Smooth muscle cell (in vitro differentiated cells): ENCODE results near the gene S100A11. TPM values are rescaled to one million over a fixed set of nuclear protein-coding genes. Genes with fewer than 3 reads are reported as not detected.

ENCODE experiments used
- DNase-seq: peaks from one replicate; lab custom pipeline; 2025; ENCODE audit not compliant: unreplicated experiment; lab: John Stamatoyannopoulos, UW
- H2AFZ ChIP-seq: fragments of 200-600 bp; sonication (generic); 2 replicates; pipeline ENCODE4 v1.6.0; 2016; ENCODE audit warnings: antibody characterized with exemption, low read depth, mild to moderate bottlenecking
- H3F3A ChIP-seq: fragments of 200-600 bp; sonication (generic); 2 replicates; pipeline ENCODE4 v1.6.0; 2017; ENCODE audit warnings: antibody characterized with exemption, low read depth
- H3K27ac ChIP-seq: fragments of 200-600 bp; sonication (generic); 2 replicates; pipeline ENCODE4 v1.5.1; 2016; ENCODE audit warnings: low read depth, mild to moderate bottlenecking
- H3K27me3 ChIP-seq: fragments of 200-600 bp; sonication (generic); 2 replicates; pipeline ENCODE4 v1.6.1; 2016; ENCODE audit warnings: low read depth, mild to moderate bottlenecking
- H3K36me3 ChIP-seq: fragments of 200-600 bp; sonication (generic); 2 replicates; pipeline ENCODE4 v1.5.1; 2016; ENCODE audit warnings: low read depth
- H3K4me1 ChIP-seq: fragments of 200-600 bp; sonication (generic); 2 replicates; pipeline ENCODE4 v1.5.1; 2016; ENCODE audit warnings: low read depth
- H3K4me2 ChIP-seq: fragments of 200-600 bp; sonication (generic); 2 replicates; pipeline ENCODE4 v1.6.0; 2016; ENCODE audit warnings: mild to moderate bottlenecking
- H3K4me3 ChIP-seq: fragments of 200-600 bp; sonication (generic); 2 replicates; pipeline ENCODE4 v1.5.1; 2016; ENCODE audit warnings: mild to moderate bottlenecking
- H3K79me2 ChIP-seq: fragments of 200-600 bp; sonication (generic); 2 replicates; pipeline ENCODE4 v1.6.0; 2016; ENCODE audit warnings: low read depth, mild to moderate bottlenecking
- H3K9ac ChIP-seq: fragments of 200-600 bp; sonication (generic); 2 replicates; pipeline ENCODE4 v1.6.0; 2016; ENCODE audit warnings: low read depth
- H3K9me3 ChIP-seq: fragments of 200-600 bp; sonication (generic); replicated peaks from 2 replicates; pipeline ENCODE4 v1.5.1; 2016; ENCODE audit warnings: low read depth
- H4K20me1 ChIP-seq: fragments of 200-600 bp; sonication (generic); 2 replicates; pipeline ENCODE4 v1.6.0; 2016; ENCODE audit warnings: low read depth
- WGBS: methylation state at CpG from one replicate; pipeline ENCODE4 v1.1.7; 2016; ENCODE audit warnings: low lambda C conversion rate; 5-methylcytosine and 5-hydroxymethylcytosine counted together
- polyA plus RNA-seq: library from polyadenylated mRNA; unstranded; fragments of >200 nt; fragmentation: Nextera tagmentation; extraction: Ambion mirVana; gene quantifications from 2 replicates; pipeline ENCODE4 v1.2.1, GENCODE V29; 2016
- total RNA-seq: library from RNA; depleted of rRNA; stranded (reverse); fragments of >200 nt; gene quantifications from 2 replicates; pipeline ENCODE4 v1.2.3, GENCODE V29; 2014
- TF ChIP-seq, protein P1 (sequence below): fragments of 200-600 bp; sonication (generic); IDR thresholded peaks from 2 replicates; pipeline ENCODE4 v1.5.1; 2017; ENCODE audit warnings: borderline replicate concordance, mild to moderate bottlenecking, antibody characterized with exemption; ENCODE audit not compliant: insufficient read depth, poor library complexity, severe bottlenecking

S100A11 gene
- total and polyA plus RNA-seq, 2 experiments from 2014 or later: 1,481 to 2,824 TPM

DNA sequence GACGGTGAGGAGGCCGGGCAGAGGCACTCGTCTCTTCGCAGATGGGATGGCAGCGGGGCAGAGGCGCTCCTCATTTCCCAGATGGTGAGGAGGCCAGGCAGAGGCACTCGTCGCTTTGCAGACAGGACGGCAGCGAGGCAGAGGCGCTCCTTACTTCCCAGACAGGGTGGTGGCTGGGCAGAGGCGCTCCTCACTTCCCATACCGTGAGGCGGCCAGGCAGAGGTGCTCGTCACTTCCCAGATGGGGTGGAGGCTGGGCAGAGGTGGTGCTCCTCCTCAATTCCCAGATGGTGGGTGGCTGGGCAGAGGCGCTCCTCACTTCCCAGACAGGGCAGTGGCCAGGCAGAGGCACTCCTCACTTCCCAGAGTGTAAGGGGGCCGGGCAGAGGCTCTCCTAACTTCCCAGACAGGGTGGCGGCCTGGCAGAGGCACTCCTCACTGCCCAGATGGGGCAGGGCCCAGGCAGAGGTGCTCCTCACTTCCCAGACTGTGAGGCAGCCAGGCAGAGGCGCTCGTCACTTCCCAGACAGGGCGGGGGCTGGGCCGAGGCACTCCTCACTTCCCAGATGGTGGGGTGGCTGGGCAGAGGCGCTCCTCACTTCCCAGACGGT lies 42.1 kb upstream of the S100A11 start:
- H2AFZ ChIP-seq: no peak overlapping the region
- no peak overlapping the region for H3K27ac ChIP-seq
- H3K36me3 ChIP-seq: no peaks in the 10 kb centered on the region
- no peaks in the 10 kb centered on the region for H3K9me3 ChIP-seq
- no peaks in the 10 kb centered on the region for H3K4me1 ChIP-seq
- no peak overlapping the region for H3K4me2 ChIP-seq
- no peaks in the 10 kb centered on the region for H3K79me2 ChIP-seq
- WGBS: 81% methylated on average over 24 of the region's 24 CpGs
- no peaks in the 10 kb centered on the region for H3K27me3 ChIP-seq
- H4K20me1 ChIP-seq: no peaks in the 10 kb centered on the region
- TF ChIP-seq, protein P1, sequence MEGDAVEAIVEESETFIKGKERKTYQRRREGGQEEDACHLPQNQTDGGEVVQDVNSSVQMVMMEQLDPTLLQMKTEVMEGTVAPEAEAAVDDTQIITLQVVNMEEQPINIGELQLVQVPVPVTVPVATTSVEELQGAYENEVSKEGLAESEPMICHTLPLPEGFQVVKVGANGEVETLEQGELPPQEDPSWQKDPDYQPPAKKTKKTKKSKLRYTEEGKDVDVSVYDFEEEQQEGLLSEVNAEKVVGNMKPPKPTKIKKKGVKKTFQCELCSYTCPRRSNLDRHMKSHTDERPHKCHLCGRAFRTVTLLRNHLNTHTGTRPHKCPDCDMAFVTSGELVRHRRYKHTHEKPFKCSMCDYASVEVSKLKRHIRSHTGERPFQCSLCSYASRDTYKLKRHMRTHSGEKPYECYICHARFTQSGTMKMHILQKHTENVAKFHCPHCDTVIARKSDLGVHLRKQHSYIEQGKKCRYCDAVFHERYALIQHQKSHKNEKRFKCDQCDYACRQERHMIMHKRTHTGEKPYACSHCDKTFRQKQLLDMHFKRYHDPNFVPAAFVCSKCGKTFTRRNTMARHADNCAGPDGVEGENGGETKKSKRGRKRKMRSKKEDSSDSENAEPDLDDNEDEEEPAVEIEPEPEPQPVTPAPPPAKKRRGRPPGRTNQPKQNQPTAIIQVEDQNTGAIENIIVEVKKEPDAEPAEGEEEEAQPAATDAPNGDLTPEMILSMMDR: no peak
- DNase-seq: no peak
- no peaks in the 10 kb centered on the region for H3F3A ChIP-seq
- no peak overlapping the region for H3K4me3 ChIP-seq
- no peak overlapping the region for H3K9ac ChIP-seq

DNA sequence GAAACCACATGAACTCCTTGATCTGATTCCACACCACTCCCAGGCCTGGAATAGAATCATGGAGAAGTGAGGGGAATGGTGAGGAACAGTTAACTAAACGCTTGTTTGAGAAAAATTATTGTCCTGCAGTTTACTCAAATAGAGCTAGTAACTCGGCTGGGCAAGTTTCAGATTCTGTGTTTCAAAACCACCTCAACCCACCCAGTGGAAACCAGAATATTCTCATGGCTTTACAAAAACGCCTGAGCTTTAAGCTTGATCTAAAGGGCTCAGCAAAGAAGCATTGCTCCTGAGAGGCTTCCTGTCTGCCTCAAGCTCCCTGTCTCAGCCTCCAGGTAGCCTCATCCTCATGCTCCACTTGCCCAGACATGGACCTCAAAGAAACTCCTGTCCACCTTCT lies 35.5 kb upstream of the S100A11 start:
- Histone ChIP-seq H3K36me3 (no peaks in the 10 kb centered on the region), H3K4me3 (no peak overlapping the region), H3K27me3 (no peaks in the 10 kb centered on the region), H3K9me3 (no peaks in the 10 kb centered on the region), H3K27ac (no peak overlapping the region), H3K79me2 (no peaks in the 10 kb centered on the region), H2AFZ (no peak overlapping the region), H3K9ac (no peak overlapping the region), H4K20me1 (no peaks in the 10 kb centered on the region), H3F3A (no peaks in the 10 kb centered on the region), H3K4me2 (no peak overlapping the region), H3K4me1 (no peaks in the 10 kb centered on the region)
- no peak for DNase-seq
- WGBS: 57% methylated on average over 3 of the region's 3 CpGs
- TF ChIP-seq, protein P1: no peak

DNA sequence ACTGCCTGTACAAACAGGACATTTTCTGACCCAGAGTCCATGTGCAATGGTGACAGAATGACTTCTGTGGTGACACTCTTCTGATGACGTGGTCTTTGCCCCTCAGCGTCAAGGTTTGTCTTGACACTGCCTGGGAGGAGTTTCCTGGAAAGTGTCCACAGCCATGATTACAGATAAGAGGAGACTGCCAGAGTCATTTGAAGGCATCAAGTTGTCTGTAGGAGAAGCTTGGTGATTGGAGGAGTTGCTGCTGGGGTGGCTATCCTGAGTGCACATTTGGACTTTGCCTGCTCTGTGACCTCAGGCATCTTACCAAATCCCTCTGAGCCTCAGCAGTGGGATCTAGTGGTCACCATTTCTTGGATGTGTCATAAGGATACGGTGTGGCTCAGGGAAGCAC lies 34.3 kb upstream of the S100A11 start:
- DNase-seq: no peak
- H3K9ac ChIP-seq: no peak overlapping the region
- H3K36me3 ChIP-seq: no peaks in the 10 kb centered on the region
- H4K20me1 ChIP-seq: no peaks in the 10 kb centered on the region
- H3K79me2 ChIP-seq: no peaks in the 10 kb centered on the region
- no peaks in the 10 kb centered on the region for H3K4me1 ChIP-seq
- TF ChIP-seq, protein P1: no peak
- no peaks in the 10 kb centered on the region for H3F3A ChIP-seq
- H3K27ac ChIP-seq: no peak overlapping the region
- H2AFZ ChIP-seq: no peak overlapping the region
- H3K27me3 ChIP-seq: no peaks in the 10 kb centered on the region
- H3K4me3 ChIP-seq: no peak overlapping the region
- 80% methylated on average over 3 of the region's 3 CpGs for WGBS
- no peaks in the 10 kb centered on the region for H3K9me3 ChIP-seq
- H3K4me2 ChIP-seq: no peak overlapping the region

DNA sequence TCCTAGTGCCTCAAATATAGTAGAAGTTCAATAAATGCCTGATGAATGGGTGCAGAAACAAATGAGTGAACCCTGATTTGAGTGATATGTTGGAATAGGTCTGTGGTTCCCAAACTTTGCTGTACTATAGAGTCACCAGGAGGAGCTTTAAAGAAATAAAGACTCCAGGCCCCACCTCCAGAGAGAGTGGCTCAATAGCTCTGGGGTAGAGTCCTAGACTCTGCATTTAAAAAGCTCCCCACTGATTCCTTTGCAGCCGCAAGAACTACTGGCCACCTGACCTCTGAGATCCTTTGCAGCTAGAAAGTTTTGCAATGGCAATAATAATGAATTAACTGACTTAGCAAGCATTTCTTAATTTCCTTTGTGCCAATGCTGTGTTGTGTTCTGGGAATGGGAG lies 31.1 kb upstream of the S100A11 start:
- WGBS: 63% methylated on average over 1 of the region's 1 CpG
- Histone ChIP-seq H3K4me1 (no peaks in the 10 kb centered on the region), H3K27me3 (no peaks in the 10 kb centered on the region), H3K4me2 (no peak overlapping the region), H3K27ac (no peak overlapping the region), H3K79me2 (no peaks in the 10 kb centered on the region), H4K20me1 (no peaks in the 10 kb centered on the region), H3K9me3 (no peaks in the 10 kb centered on the region), H2AFZ (no peak overlapping the region), H3F3A (no peaks in the 10 kb centered on the region), H3K36me3 (no peaks in the 10 kb centered on the region), H3K9ac (no peak overlapping the region), H3K4me3 (no peak overlapping the region)
- TF ChIP-seq, protein P1: no peak
- DNase-seq: no peak
